ENCODE results near the gene FICD. TPM values are rescaled to one million over a fixed set of nuclear protein-coding genes. Genes with fewer than 3 reads are reported as not detected.

Gene FICD
- polyA plus RNA-seq, 3 donors = 1.00 to 1.9 (median 1.6) TPM

DNA sequence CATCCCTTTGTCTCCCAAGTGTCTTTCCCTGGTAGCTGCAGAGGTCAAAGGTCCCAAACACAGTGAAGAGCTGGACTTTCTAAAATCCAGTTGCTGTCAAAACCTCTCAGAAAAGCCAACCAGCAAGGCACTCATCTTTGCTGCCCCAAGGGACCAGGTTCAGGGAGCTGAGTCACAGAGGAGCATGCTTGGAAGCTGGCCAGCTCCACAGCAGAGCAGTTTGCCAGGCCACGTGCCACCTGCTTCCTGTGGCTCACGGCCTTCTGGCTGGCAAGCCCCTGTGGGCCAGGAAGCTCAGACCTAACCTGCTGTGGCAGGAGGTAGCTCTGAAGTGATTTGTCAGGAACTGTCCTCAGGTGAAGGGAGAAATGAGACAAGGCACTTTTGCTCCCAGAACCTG lies 50.9 kb downstream of the FICD start:
- peaks cover 50 to 55% of the 10 kb centered on the region in 2 donors for H3K36me3 Mint-ChIP-seq
- no peaks in the 10 kb centered on the region for H3K9me3 ChIP-seq (replicated peaks in 1 of 2; ENCODE audit: control insufficient read depth in 1 of 2, insufficient read depth in 1 of 2, low read length in 2 of 2)
- no peaks in the 10 kb centered on the region for H4K20me1 ChIP-seq (ENCODE audit: insufficient read depth, low read length)
- no peak overlapping the region for H3K4me3 Mint-ChIP-seq
- H3K27ac ChIP-seq (ENCODE audit: low read depth in 1 of 2, low read length in 2 of 2) = peak overlapping the region; percentile 1 to 70
- 0% methylated on average over 2 of the region's 2 CpGs for WGBS (ENCODE audit: insufficient coverage)
- intact Hi-C loops (cut with micrococcal nuclease) = loop anchor here (2.0 to 10.0 kb wide), 2 partner anchors 389 to 527 kb away; partner anchors contain the start of gene ALKBH2 (in 1 of the 2)
- TF ChIP-seq CTCF (IDR thresholded peaks at IDR 0.05) = no peak
- DNase-seq = peak; percentile 46 to 81 (median 57)
- H3K4me1 ChIP-seq (ENCODE audit: control insufficient read depth in 1 of 2, insufficient read depth in 2 of 2, low read length in 2 of 2) = peaks cover 42 to 56% of the 10 kb centered on the region in 2 donors
- H3K9me3 Mint-ChIP-seq = no peaks in the 10 kb centered on the region
- H3K36me3 ChIP-seq (replicated peaks in 1 of 2; ENCODE audit: control insufficient read depth in 1 of 2, insufficient read depth in 2 of 2, low read length in 2 of 2) = peaks cover 33 to 57% of the 10 kb centered on the region in 2 donors
- no peak overlapping the region for H3K4me2 ChIP-seq (replicated peaks; ENCODE audit: extremely low read depth, low read length, poor library complexity, severe bottlenecking)
- no peak overlapping the region for H2AFZ ChIP-seq (ENCODE audit: insufficient read depth, low read depth, low read length, poor library complexity, severe bottlenecking)
- peaks cover 35% of the 10 kb centered on the region for H3K4me1 Mint-ChIP-seq
- H3K27ac Mint-ChIP-seq = peak overlapping the region; percentile 35 to 91 (median 83)
- H3K4me3 ChIP-seq (replicated peaks in 1 of 3; ENCODE audit: low read depth in 2 of 3, low read length in 3 of 3) = no peak overlapping the region
- no peaks in the 10 kb centered on the region for H3K27me3 Mint-ChIP-seq (ENCODE audit: low read depth in 3 of 3)
- no peak overlapping the region for H3K9ac ChIP-seq (ENCODE audit: insufficient read depth, low read length, poor library complexity, severe bottlenecking)
- no peaks in the 10 kb centered on the region for H3K27me3 ChIP-seq (ENCODE audit: control insufficient read depth in 2 of 2, insufficient read depth in 2 of 2, low read length in 2 of 2)
- peaks cover 19% of the 10 kb centered on the region for H3K79me2 ChIP-seq (ENCODE audit: insufficient read depth, low read length)

GRCh38 chr12:108566452-108566851 lies 51.4 kb downstream of the FICD start:
- Histone ChIP-seq H4K20me1 (ENCODE audit: insufficient read depth, low read length) (no peaks in the 10 kb centered on the region), H3K79me2 (ENCODE audit: insufficient read depth, low read length) (peaks cover 17% of the 10 kb centered on the region), H3K9me3 (replicated peaks in 1 of 2; ENCODE audit: control insufficient read depth in 1 of 2, insufficient read depth in 1 of 2, low read length in 2 of 2) (no peaks in the 10 kb centered on the region), H3K4me1 (ENCODE audit: control insufficient read depth in 1 of 2, insufficient read depth in 2 of 2, low read length in 2 of 2) (peaks cover 42 to 55% of the 10 kb centered on the region in 2 donors), H3K4me3 (replicated peaks in 1 of 3; ENCODE audit: low read depth in 2 of 3, low read length in 3 of 3) (no peak overlapping the region), H3K9ac (ENCODE audit: insufficient read depth, low read length, poor library complexity, severe bottlenecking) (no peak overlapping the region), H3K4me2 (replicated peaks; ENCODE audit: extremely low read depth, low read length, poor library complexity, severe bottlenecking) (no peak overlapping the region), H3K36me3 (replicated peaks in 1 of 2; ENCODE audit: control insufficient read depth in 1 of 2, insufficient read depth in 2 of 2, low read length in 2 of 2) (peaks cover 33 to 57% of the 10 kb centered on the region in 2 donors), H2AFZ (ENCODE audit: insufficient read depth, low read depth, low read length, poor library complexity, severe bottlenecking) (no peak overlapping the region), H3K27ac (ENCODE audit: low read depth in 1 of 2, low read length in 2 of 2) (peak overlapping the region; percentile 1 to 70), H3K27me3 (ENCODE audit: control insufficient read depth in 2 of 2, insufficient read depth in 2 of 2, low read length in 2 of 2) (no peaks in the 10 kb centered on the region)
- Mint-ChIP-seq H3K27me3 (ENCODE audit: low read depth in 3 of 3) (no peaks in the 10 kb centered on the region), H3K4me1 (peaks cover 35% of the 10 kb centered on the region), H3K4me3 (no peak overlapping the region), H3K9me3 (no peaks in the 10 kb centered on the region), H3K36me3 (peaks cover 50 to 55% of the 10 kb centered on the region in 2 donors), H3K27ac (peak overlapping the region; percentile 73 to 93 (median 90))
- 100% methylated on average over 3 of the region's 4 CpGs for WGBS (ENCODE audit: insufficient coverage)
- intact Hi-C loops (cut with micrococcal nuclease) = loop anchor here in 1 of 2 donors (10.0 kb wide), 1 partner anchor 388 kb away; no protein-coding TSS in a partner anchor
- DNase-seq = no peak
- TF ChIP-seq CTCF (IDR thresholded peaks at IDR 0.05) = no peak

All from CD14-positive monocyte (primary cell).